Measurements from ENCODE around the gene MTA1.

MTA1 gene

GRCh38 chr14:105401699-105402098, 17.9 kb upstream of the MTA1 start:
- in situ Hi-C loops (cut with MboI; ENCODE audit: low sequenced_read_pairs), result no loop called here

GRCh38 chr14:105408592-105408991, 11.0 kb upstream of the MTA1 start:
- in situ Hi-C loops (cut with MboI; ENCODE audit: low sequenced_read_pairs), result no loop called here

GRCh38 chr14:105409364-105409763, 10.3 kb upstream of the MTA1 start:
- in situ Hi-C loops (cut with MboI; ENCODE audit: low sequenced_read_pairs), result no loop called here

GRCh38 chr14:105410642-105411016, 9.0 kb upstream of the MTA1 start:
- in situ Hi-C loops (cut with MboI; ENCODE audit: low sequenced_read_pairs), result no loop called here

GRCh38 chr14:105411017-105411941, 8.3 kb upstream of the MTA1 start:
- in situ Hi-C loops (cut with MboI; ENCODE audit: low sequenced_read_pairs), result no loop called here

- in situ Hi-C loops (cut with MboI; ENCODE audit: low sequenced_read_pairs), result no loop called here
Observed at GRCh38 chr14:105411985-105412770, 7.4 kb upstream of the MTA1 start.

GRCh38 chr14:105412771-105413543, 6.7 kb upstream of the MTA1 start:
- in situ Hi-C loops (cut with MboI; ENCODE audit: low sequenced_read_pairs), result no loop called here

- in situ Hi-C loops (cut with MboI; ENCODE audit: low sequenced_read_pairs), result no loop called here
Observed at GRCh38 chr14:105413544-105413886, 6.1 kb upstream of the MTA1 start.

GRCh38 chr14:105414456-105415371, 4.9 kb upstream of the MTA1 start:
- in situ Hi-C loops (cut with MboI; ENCODE audit: low sequenced_read_pairs), result no loop called here

- in situ Hi-C loops (cut with MboI; ENCODE audit: low sequenced_read_pairs), result no loop called here
Observed at GRCh38 chr14:105415481-105416428, 3.9 kb upstream of the MTA1 start.

GRCh38 chr14:105416671-105417070, 3.0 kb upstream of the MTA1 start:
- in situ Hi-C loops (cut with MboI; ENCODE audit: low sequenced_read_pairs), result no loop called here

GRCh38 chr14:105417690-105418121, 1.9 kb upstream of the MTA1 start:
- in situ Hi-C loops (cut with MboI; ENCODE audit: low sequenced_read_pairs), result no loop called here

- in situ Hi-C loops (cut with MboI; ENCODE audit: low sequenced_read_pairs), result no loop called here
Observed at GRCh38 chr14:105418269-105419194, 1.1 kb upstream of the MTA1 start.

GRCh38 chr14:105420101-105420973, 710 bp downstream of the MTA1 start:
- in situ Hi-C loops (cut with MboI; ENCODE audit: low sequenced_read_pairs), result no loop called here

- in situ Hi-C loops (cut with MboI; ENCODE audit: low sequenced_read_pairs), result no loop called here
Observed at GRCh38 chr14:105420974-105421674, 1.5 kb downstream of the MTA1 start.

Data from HL-60/S4 treated with retinoic acid at 250 ng/mL for 4 days and 3 days (cell line).